ENCODE data around the gene THOP1.

THOP1 gene

GRCh38 chr19:2804156-2805004, 19.1 kb downstream of the THOP1 start:
- DNase-seq: no peak

DNA sequence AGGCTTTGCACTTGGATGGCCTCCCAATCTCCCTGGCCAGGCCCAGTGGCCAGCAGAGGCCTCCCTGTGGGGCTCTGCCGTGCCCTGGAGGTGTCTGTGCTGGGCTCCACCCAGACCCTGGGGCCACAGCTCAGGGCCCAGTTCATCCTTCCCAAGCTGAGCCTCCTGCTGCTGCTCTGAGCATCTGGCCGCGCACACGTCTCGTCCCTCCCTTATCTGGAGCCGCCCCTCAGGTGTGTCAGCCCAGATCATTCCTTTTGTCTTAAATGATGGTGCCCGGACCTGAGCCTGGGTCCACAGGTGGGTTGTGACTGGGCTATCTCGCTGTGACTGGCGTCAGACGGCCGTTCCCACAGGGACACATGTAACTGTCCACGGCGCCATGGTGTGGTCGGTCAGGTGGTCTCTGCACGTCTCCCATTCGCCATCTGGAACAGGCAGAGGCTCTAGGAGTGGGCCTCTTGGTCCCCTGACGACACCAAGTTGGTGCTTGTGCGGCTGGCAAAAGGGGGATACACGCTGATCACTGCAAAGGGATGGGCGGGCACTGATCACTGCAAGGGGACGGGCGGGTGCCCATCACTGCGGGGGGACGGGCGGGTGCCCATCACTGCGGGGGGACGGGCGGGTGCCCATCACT, 20.1 kb downstream of the THOP1 start:
- no peak for DNase-seq

DNA sequence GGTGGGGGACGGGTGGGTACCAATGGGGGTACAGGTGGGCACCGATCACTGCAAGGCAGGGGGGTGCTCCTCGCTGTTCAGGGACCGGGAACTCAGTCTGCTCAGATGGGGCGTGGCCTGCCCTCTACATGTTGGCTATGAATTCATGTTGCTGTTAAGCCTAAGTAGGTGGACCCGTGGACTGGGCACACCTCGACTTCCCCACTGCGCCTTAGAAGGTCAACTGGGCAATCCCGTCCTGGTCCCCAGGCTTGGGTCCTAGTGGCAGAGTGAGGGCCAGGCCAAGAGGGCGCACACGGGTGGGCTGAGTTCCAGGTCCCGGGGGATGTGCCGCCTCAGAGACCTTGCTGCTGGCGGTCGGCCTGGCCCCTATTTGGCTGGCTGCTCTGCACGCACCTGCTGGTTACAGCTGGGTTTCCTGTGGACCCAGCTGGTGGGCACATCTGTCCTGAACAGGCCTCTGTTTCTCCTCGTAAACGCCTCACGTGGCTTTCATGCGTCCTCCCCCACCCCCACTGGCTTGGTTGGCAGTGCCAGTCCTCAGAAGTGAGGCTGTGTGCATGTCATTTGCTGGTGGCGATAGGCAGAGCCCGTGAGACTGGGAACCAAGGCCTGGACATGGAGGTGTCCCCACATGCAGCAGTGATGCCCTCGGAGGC, 20.8 kb downstream of the THOP1 start:
- DNase-seq: no peak

DNA sequence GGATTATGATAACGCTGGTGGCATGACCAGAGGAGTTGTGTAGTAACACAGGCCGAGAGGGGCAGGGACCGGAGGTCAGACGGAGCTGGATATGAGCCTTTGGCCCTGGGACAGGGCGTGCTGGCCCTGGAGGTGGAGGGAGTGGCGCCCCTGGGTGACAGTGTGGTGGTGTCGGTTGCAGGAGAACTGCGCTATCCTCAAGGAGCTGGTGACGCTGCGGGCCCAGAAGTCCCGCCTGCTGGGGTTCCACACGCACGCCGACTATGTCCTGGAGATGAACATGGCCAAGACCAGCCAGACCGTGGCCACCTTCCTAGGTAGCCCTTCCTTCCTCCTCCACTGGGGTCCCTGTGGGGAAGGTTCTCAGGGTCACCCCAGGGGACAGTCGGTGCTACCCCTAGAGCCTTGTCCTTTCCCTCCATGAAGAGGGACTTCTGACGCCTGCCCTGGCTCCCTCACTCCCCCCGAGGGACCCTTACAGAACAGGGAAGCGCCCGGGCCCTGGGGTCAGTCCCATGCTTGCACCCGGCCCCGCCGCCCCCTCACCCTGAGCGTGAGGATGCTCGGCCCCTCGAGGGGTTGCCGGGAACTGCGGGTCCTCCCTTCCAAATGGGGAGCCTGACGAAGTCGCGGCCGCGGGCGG, 21.6 kb downstream of the THOP1 start:
- no peak for DNase-seq

DNA sequence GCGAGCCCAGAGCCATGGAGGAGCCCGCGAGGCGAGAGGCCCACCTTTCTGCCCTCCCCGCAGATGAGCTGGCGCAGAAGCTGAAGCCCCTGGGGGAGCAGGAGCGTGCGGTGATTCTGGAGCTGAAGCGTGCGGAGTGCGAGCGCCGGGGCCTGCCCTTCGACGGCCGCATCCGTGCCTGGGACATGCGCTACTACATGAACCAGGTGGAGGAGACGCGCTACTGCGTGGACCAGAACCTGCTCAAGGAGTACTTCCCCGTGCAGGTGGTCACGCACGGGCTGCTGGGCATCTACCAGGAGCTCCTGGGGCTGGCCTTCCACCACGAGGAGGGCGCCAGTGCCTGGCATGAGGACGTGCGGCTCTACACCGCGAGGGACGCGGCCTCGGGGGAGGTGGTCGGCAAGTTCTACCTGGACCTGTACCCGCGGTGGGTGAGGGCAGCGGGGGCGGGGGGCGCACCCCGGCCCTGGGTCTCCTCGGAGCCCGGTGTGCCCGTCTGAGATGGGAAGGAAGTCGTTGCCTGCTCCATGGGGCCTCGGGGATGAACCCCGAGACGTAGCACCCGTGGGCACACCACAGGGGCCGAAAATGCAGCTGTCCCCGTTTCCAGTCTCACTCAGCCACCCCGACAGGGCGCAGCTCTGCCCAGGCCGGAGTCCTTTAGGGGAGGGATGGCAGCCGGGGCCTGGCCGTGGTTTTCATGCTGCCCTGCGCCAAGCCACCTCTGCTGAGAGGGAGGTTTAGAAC, 22.3 kb downstream of the THOP1 start:
- no peak for DNase-seq

DNA sequence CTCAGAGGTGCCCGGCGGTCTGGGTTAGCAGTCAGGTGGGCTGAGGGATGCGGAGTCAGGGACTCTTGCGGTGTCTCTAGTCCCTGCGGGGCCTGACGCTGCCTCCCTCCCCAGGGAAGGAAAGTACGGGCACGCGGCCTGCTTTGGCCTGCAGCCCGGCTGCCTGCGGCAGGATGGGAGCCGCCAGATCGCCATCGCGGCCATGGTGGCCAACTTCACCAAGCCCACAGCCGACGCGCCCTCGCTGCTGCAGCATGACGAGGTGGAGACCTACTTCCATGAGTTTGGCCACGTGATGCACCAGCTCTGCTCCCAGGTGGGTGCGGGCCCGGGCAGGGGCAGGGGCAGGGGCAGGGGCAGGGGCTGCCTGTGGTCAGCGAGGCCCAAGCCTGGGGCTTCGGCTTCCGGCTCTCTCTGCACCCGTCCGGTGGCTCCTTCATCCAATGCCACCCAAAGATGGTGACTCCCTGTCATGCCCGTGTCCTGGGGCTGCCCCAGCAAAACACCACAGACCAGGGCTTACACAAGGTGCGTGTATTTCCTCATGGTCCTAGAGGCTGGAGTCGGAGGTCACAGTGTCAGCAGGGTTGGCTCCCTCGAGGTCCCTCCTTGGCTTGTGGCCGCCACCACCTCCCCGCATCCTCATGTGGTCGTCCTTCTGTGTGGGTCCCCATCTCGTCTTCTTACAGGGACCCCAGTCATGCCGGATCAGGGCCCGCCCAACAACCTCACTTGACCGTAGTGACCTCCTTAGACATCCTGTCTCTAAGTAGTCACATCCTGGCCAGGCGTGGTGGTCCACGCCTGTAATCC, 23.0 kb downstream of the THOP1 start:
- DNase-seq: no peak

DNA sequence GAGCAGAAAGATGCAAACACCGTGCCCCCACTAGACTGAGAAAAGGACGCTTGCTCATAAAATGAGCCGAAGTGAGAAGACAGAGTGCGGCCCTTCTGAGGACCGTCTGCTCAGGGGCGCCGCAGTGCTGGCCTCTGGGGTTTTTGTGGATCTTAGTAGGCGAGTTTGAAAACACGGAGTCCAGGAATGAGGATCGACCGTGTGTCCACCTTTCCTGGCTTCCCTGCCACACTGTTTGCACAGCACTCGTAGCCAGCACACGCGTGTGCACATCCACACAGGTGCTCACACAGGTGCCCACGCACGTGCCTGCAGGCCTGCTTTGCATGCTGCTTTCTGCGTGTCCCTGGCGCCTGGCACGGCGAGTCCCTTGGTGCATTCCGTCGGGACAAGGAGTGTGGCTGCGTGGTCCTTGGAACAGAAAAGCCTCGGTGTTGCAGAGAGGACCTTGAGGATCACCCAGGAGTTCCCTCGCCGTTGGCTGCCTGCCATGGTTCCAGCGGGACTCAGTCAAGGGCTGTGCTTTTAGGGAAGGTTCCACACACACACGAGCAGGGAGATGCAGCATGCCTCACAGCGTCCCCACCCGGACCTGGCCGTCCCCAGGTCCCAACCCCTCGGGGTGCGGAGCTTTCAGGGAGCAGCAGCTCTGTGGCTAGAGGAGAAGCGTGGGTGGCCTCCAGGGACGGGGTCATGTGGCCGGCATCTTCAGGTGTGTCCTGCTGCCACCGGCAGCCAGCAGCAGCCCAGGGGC, 24.3 kb downstream of the THOP1 start:
- DNase-seq: no peak

DNA sequence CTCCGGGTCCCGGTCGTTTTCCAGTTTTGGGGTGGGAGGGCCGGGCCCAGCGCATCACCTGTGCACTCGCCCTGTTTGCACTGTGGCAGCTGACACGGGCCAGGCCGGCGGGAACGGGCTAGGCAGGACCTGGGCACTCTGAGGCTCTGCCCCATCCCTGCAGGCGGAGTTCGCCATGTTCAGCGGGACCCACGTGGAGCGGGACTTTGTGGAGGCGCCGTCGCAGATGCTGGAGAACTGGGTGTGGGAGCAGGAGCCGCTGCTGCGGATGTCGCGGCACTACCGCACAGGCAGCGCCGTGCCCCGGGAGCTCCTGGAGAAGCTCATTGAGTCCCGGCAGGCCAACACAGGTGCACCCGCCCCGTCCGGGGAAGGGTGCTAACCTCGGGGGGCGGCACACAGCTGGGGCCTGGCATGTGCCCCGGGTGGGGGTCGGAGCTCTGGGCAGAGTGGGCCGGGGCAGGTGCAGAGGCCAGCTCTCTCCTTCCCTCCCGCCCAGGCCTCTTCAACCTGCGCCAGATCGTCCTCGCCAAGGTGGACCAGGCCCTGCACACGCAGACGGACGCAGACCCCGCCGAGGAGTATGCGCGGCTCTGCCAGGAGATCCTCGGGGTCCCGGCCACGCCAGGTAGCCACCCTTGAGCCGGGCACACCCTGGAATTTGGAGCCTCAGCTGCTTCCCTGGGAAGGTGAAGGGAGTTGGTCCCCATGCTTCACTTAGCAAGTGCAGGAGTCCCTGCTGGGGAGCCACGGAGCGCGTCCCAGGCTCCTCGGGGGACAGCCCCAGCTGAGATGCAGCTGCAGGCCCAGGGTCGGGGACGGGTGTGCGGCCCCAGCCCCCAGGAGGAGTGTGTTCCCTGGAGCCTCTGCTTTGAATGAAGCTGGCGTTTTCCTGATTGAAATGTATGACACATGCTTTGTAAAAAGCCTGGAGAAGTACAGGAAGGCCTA, 25.1 kb downstream of the THOP1 start:
- no peak for DNase-seq

DNA sequence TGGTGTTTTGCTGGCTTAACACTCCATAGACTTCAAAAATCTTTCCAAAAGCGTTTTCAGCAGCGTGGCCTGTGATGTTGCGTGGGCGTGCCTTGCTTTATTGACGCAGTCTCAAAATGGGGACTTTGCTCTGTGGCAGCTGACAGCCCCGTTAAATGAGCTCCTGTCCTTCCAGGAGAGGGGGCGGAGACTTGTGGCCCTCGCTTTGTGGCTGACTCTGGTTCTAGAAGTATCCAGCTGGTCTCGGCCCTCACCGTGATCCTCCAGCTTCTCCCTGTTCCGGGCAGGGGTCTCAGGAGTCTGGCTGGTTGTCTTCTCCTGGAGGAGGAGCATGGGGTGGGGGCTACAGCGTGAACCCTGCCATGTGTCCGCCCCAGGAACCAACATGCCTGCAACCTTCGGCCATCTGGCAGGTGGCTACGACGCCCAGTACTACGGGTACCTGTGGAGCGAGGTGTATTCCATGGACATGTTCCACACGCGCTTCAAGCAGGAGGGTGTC, 26.0 kb downstream of the THOP1 start:
- no peak for DNase-seq

- DNase-seq: no peak
These were observed 26.6 kb downstream of the THOP1 start for GRCh38 chr19:2811735-2812413.

DNA sequence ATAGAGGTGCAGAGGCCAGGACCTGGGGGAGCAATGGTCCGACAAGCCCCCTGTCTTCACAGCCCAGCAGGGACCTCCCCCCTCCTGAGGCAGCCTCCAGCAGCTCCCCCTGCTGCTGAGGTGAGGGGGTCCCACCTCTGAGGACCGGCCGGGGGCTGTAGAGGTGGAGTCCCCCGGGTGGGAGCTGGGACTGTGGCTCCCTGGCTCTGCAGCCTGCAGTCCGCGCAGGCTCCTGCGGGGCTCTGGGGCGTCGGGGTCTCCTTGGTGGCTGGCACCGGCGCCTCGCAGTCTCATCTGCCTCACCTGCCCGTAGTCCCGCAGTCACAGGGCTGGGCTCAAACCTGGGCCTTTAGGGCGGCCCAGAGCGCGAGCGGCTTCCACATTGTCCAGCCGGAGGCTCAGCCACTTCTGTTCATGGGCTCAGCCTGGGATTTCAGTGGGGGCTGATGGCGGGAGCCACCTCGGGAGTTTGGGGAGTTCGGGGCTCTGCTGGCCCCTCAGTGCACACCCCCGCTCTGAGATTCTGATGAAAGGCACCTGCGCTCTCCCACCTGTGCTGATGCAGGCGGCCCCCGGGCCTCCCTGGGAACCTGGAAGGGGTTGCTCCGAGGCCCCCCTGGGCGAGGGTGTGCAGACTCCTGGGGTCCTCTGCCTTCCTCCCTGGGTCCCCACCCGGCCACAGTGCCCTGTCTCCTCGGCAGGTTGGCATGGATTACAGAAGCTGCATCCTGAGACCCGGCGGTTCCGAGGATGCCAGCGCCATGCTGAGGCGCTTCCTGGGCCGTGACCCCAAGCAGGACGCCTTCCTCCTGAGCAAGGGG, 27.3 kb downstream of the THOP1 start:
- no peak for DNase-seq

- DNase-seq: no peak
These were observed 28.2 kb downstream of the THOP1 start for GRCh38 chr19:2813235-2814160.

DNA sequence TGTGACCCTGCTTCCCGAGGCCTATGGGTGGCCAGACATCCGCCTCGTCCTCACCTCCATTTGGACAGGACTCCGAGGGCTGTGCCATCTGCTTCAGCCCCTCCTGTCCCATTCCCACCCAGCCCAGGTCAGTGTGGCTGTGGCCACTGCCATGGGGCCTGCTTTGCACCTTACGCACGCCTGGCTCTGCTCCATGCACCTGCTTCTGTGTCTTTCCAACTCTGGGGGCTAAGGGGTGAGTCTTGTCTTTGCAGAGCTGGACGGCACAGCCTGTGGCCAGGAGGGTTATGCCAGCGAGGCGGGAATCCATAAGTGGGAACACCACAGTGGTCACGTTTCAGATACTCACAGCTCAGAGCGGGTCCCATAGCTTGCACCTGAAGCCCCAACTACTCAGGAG, 29.1 kb downstream of the THOP1 start:
- no peak for DNase-seq

GRCh38 chr19:2815191-2815614, 29.9 kb downstream of the THOP1 start:
- no peak for DNase-seq

GRCh38 chr19:2815923-2816322, 30.6 kb downstream of the THOP1 start:
- no peak for DNase-seq

GRCh38 chr19:2816641-2817040, 31.3 kb downstream of the THOP1 start:
- DNase-seq: no peak
